Fibroblast of lung (primary cell): ENCODE data around the gene CFAP65. TPM values are rescaled to one million over a fixed set of nuclear protein-coding genes. Genes with fewer than 3 reads are reported as not detected.

Experiments used
- DNase-seq, 2 donors: peaks; one replicate each; pipeline versions ENCODE4 v3.0.0 to v3.0.0-alpha.2; 2010; ENCODE audit warnings: low read depth in 2 of 2
- H2AFZ ChIP-seq: 2 replicates; pipeline ENCODE4 v1.5.1; 2012; ENCODE audit warnings: low read length, control low read depth, inconsistent platforms
- H3K27ac ChIP-seq: 2 replicates; pipeline ENCODE4 v1.5.1; 2011; ENCODE audit warnings: low read length, control low read depth; ENCODE audit not compliant: insufficient read depth
- H3K27me3 ChIP-seq: 2 replicates; pipeline ENCODE4 v1.5.1; 2011; ENCODE audit warnings: mild to moderate bottlenecking, low read length; ENCODE audit not compliant: control insufficient read depth, insufficient read depth
- H3K36me3 ChIP-seq: 2 replicates; pipeline ENCODE4 v1.5.1; 2011; ENCODE audit warnings: low read length; ENCODE audit not compliant: control insufficient read depth, insufficient read depth
- H3K4me1 ChIP-seq: 2 replicates; pipeline ENCODE4 v1.5.1; 2011; ENCODE audit warnings: low read length; ENCODE audit not compliant: control insufficient read depth, insufficient read depth; ENCODE audit errors: extremely low read depth
- H3K4me2 ChIP-seq: 2 replicates; pipeline ENCODE4 v1.5.1; 2011; ENCODE audit warnings: low read length, control low read depth; ENCODE audit not compliant: insufficient read depth; ENCODE audit errors: extremely low read depth
- H3K4me3 ChIP-seq, 4 experiments: fragments of 200-600 bp in 1 of 4; sonication (generic) in 1 of 4; replicated peaks in 1 of 4; 2 replicates each; pipeline ENCODE4 v1.5.1; 2011 to 2016; ENCODE audit warnings: low read length in 4 of 4, low read depth in 3 of 4, mild to moderate bottlenecking in 3 of 4, control low read depth in 2 of 4, inconsistent platforms in 1 of 4, mixed read lengths in 1 of 4; ENCODE audit not compliant: insufficient read depth in 1 of 4; ENCODE audit errors: control extremely low read depth in 1 of 4
- H3K79me2 ChIP-seq: 2 replicates; pipeline ENCODE4 v1.5.1; 2012; ENCODE audit warnings: mild to moderate bottlenecking, low read length, inconsistent platforms; ENCODE audit not compliant: control insufficient read depth, insufficient read depth
- H3K9ac ChIP-seq: 2 replicates; pipeline ENCODE4 v1.5.1; 2011; ENCODE audit warnings: mild to moderate bottlenecking, low read length, control low read depth; ENCODE audit not compliant: insufficient read depth
- H3K9me3 ChIP-seq: 2 replicates; pipeline ENCODE4 v1.5.1; 2012; ENCODE audit warnings: low read depth, low read length; ENCODE audit not compliant: control insufficient read depth, insufficient read depth
- H4K20me1 ChIP-seq: 2 replicates; pipeline ENCODE4 v1.5.1; 2011; ENCODE audit warnings: low read length; ENCODE audit not compliant: control insufficient read depth, insufficient read depth; ENCODE audit errors: extremely low read depth
- EZH2 ChIP-seq: IDR thresholded peaks from 2 replicates; pipeline ENCODE4 v1.5.1; 2012; ENCODE audit warnings: low read length, control low read depth, mild to moderate bottlenecking; ENCODE audit errors: missing control alignments
- polyA plus RNA-seq, 2 donors: library from polyadenylated mRNA; depleted of rRNA in 1 of 2; stranded (reverse) in 1 of 2; unstranded in 1 of 2; fragments of >200 nt; gene quantifications; 2 replicates each; pipeline ENCODE4 v1.2.1, GENCODE V29; 2011 to 2012; ENCODE audit warnings: missing spikeins in 1 of 2
- total RNA-seq: library from RNA; depleted of rRNA; stranded (reverse); fragments of >200 nt; gene quantifications from 2 replicates; pipeline ENCODE4 v1.2.1, GENCODE V29; 2014
- TF ChIP-seq, protein P1 (sequence below), 2 donors: IDR thresholded peaks in 1 of 2; conservative IDR thresholded peaks in 1 of 2; 1 replicate in 1 of 2; 2 replicates in 1 of 2; pipeline ENCODE4 v1.5.1; 2011 to 2012; ENCODE audit warnings: low read length in 2 of 2, control low read depth in 1 of 2, inconsistent platforms in 1 of 2, low read depth in 1 of 2, mild to moderate bottlenecking in 1 of 2

Gene CFAP65
- total and polyA plus RNA-seq, 2 donors (not counting 1 experiment from before 2014, with no cell fraction given) = not detected

DNA sequence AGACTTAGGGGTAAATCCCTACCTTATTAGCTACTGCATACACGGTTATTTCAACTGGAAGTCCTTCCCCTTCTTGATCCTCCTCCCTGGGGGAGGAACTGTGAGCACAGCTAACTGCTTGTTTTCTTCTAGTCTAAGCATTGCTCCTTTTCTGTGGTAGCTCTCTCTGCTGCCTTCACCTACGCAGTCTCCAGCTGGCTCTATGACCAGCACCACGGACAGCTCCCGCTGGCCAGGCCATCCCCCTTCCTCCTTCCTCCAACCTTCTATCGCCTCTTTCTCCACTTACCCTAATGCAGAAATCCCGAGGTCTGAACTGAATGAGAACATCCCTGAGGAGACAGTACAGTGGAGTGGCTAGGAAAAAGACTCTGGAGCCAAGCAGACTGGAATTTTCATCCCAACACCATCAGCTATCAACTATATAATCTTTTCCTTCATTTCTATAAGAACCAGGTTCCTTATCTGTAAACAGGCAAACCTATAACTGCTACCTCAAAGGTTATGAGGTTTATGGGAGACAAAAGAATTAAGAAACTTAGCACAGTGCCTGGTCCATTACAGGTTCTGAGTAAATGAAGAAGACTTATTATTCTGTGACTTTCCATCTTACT, 4.7 kb upstream of the CFAP65 start:
- TF ChIP-seq, protein P1, sequence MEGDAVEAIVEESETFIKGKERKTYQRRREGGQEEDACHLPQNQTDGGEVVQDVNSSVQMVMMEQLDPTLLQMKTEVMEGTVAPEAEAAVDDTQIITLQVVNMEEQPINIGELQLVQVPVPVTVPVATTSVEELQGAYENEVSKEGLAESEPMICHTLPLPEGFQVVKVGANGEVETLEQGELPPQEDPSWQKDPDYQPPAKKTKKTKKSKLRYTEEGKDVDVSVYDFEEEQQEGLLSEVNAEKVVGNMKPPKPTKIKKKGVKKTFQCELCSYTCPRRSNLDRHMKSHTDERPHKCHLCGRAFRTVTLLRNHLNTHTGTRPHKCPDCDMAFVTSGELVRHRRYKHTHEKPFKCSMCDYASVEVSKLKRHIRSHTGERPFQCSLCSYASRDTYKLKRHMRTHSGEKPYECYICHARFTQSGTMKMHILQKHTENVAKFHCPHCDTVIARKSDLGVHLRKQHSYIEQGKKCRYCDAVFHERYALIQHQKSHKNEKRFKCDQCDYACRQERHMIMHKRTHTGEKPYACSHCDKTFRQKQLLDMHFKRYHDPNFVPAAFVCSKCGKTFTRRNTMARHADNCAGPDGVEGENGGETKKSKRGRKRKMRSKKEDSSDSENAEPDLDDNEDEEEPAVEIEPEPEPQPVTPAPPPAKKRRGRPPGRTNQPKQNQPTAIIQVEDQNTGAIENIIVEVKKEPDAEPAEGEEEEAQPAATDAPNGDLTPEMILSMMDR (conservative IDR thresholded peaks at IDR 0.05 in 1 of 2, IDR thresholded peaks at IDR 0.05 in 1 of 2; ENCODE audit: low read depth in 1 of 2, low read length in 2 of 2) = no peak
- TF ChIP-seq EZH2 = no peak
- no peaks in the 10 kb centered on the region for H3K9me3 ChIP-seq
- H3K4me2 ChIP-seq = no peak overlapping the region
- H3K4me1 ChIP-seq = no peaks in the 10 kb centered on the region
- H3K4me3 ChIP-seq = no peak overlapping the region
- H3K27me3 ChIP-seq = peaks cover 11% of the 10 kb centered on the region
- peak; percentile 25 to 42 for DNase-seq
- H3K9ac ChIP-seq = no peak overlapping the region
- H2AFZ ChIP-seq = no peak overlapping the region
- no peaks in the 10 kb centered on the region for H3K36me3 ChIP-seq
- no peak overlapping the region for H3K27ac ChIP-seq
- H3K79me2 ChIP-seq = no peaks in the 10 kb centered on the region
- no peaks in the 10 kb centered on the region for H4K20me1 ChIP-seq

DNA sequence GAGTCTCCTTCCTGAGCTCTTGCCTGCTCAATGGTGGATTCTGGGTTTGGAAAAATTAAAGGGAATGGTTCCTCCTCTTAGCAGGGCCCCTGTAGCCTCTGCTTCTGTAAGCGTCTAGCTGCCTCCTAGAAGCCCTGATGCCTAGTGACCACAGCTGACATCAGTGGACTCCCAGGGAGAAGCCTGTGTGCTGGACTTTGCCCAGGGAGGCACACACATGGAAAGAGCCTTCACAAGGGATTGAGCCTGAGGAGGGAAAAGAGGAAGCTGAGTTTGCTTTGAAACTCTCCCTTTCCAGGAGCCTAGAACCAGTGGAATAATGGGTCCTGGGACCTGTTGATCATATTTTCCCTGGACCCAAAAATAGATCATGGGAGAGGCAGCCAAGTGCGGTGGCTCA, 1.4 kb upstream of the CFAP65 start:
- Histone ChIP-seq H3K4me2 (no peak overlapping the region), H3K4me1 (no peaks in the 10 kb centered on the region), H3K9me3 (no peaks in the 10 kb centered on the region), H3K4me3 (no peak overlapping the region), H3K27ac (no peak overlapping the region), H2AFZ (no peak overlapping the region), H4K20me1 (no peaks in the 10 kb centered on the region), H3K9ac (no peak overlapping the region), H3K27me3 (peaks cover 21% of the 10 kb centered on the region), H3K79me2 (no peaks in the 10 kb centered on the region), H3K36me3 (no peaks in the 10 kb centered on the region)
- DNase-seq = no peak
- TF ChIP-seq, protein P1 (conservative IDR thresholded peaks at IDR 0.05 in 1 of 2, IDR thresholded peaks at IDR 0.05 in 1 of 2; ENCODE audit: low read depth in 1 of 2, low read length in 2 of 2) = no peak
- TF ChIP-seq EZH2 = no peak

DNA sequence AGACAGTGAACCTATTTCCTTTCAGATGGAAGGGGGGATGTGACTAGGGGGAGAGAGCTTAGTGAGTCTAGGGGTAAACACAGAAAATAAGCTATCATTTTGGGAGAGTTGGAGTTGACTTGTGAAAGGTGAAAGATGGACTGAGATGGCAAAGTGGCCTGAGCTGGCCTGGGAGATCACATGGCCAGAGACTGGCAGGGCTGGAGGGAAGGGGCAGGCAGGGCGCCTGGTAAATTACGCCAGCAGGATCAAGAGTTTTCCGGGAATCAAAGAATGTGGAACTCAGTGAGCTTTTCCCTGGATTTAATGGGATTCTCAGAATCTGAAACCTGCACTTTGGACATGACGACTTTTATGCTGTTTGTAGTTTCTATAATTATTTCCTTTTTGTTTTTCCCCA, 841 bp upstream of the CFAP65 start:
- Histone ChIP-seq H3K9me3 (no peaks in the 10 kb centered on the region), H4K20me1 (no peaks in the 10 kb centered on the region), H3K27ac (no peak overlapping the region), H2AFZ (no peak overlapping the region), H3K4me3 (no peak overlapping the region), H3K36me3 (no peaks in the 10 kb centered on the region), H3K4me1 (no peaks in the 10 kb centered on the region), H3K9ac (no peak overlapping the region), H3K4me2 (no peak overlapping the region), H3K79me2 (no peaks in the 10 kb centered on the region), H3K27me3 (peaks cover 24% of the 10 kb centered on the region)
- no peak for DNase-seq
- no peak for TF ChIP-seq EZH2
- TF ChIP-seq, protein P1 (conservative IDR thresholded peaks at IDR 0.05 in 1 of 2, IDR thresholded peaks at IDR 0.05 in 1 of 2; ENCODE audit: low read depth in 1 of 2, low read length in 2 of 2) = no peak
